Hepatocyte (in vitro differentiated cells): ENCODE measurements around the gene DTX3. TPM values are rescaled to one million over a fixed set of nuclear protein-coding genes. Genes with fewer than 3 reads are reported as not detected.
A peak's percentile ranks its signal among the peaks of the same experiment; 100 is the strongest.

Experiments used
- DNase-seq: peaks from one replicate; pipeline ENCODE4 v3.0.0-alpha.2; 2016; ENCODE audit warnings: low spot score
- H2AFZ ChIP-seq: fragments of 200-600 bp; sonication (generic); 2 replicates; pipeline ENCODE4 v1.6.0; 2016; ENCODE audit warnings: antibody characterized with exemption, mild to moderate bottlenecking
- H3K27ac ChIP-seq: fragments of 200-600 bp; sonication (generic); 2 replicates; pipeline ENCODE4 v1.5.1; 2016; ENCODE audit warnings: mild to moderate bottlenecking
- H3K27me3 ChIP-seq: fragments of 200-600 bp; sonication (generic); 2 replicates; pipeline ENCODE4 v1.6.1; 2016
- H3K36me3 ChIP-seq: fragments of 200-600 bp; sonication (generic); replicated peaks from 2 replicates; pipeline ENCODE4 v1.5.1; 2016; ENCODE audit warnings: low read depth; ENCODE audit not compliant: insufficient read depth
- H3K4me1 ChIP-seq: fragments of 200-600 bp; sonication (generic); 2 replicates; pipeline ENCODE4 v1.5.1; 2016; ENCODE audit warnings: mild to moderate bottlenecking, moderate library complexity; ENCODE audit not compliant: insufficient read depth
- H3K4me2 ChIP-seq: fragments of 200-600 bp; sonication (generic); 2 replicates; pipeline ENCODE4 v1.6.0; 2016
- H3K4me3 ChIP-seq: fragments of 200-600 bp; sonication (generic); 2 replicates; pipeline ENCODE4 v1.5.1; 2016; ENCODE audit warnings: mild to moderate bottlenecking
- H3K79me2 ChIP-seq: fragments of 200-600 bp; sonication (generic); 2 replicates; pipeline ENCODE4 v1.6.0; 2017; ENCODE audit warnings: mild to moderate bottlenecking
- H3K9me2 ChIP-seq: fragments of 200-600 bp; sonication (generic); replicated peaks from 2 replicates; pipeline ENCODE4 v1.6.0; 2017; ENCODE audit warnings: mild to moderate bottlenecking; ENCODE audit not compliant: insufficient read depth
- H3K9me3 ChIP-seq: fragments of 200-600 bp; sonication (generic); 2 replicates; pipeline ENCODE4 v1.5.1; 2016; ENCODE audit warnings: low read depth, mild to moderate bottlenecking
- H4K20me1 ChIP-seq: fragments of 200-600 bp; sonication (generic); 2 replicates; pipeline ENCODE4 v1.6.0; 2016; ENCODE audit warnings: mild to moderate bottlenecking; ENCODE audit not compliant: insufficient read depth, poor library complexity, severe bottlenecking
- EZH2 ChIP-seq: fragments of 200-600 bp; sonication (generic); IDR thresholded peaks from 2 replicates; pipeline ENCODE4 v1.6.1; 2016; ENCODE audit warnings: antibody characterized with exemption, mild to moderate bottlenecking, borderline replicate concordance
- EZH2phosphoT487 ChIP-seq: fragments of 200-600 bp; sonication (generic); IDR thresholded peaks from one replicate; pipeline ENCODE4 v1.6.1; 2018; ENCODE audit warnings: antibody characterized with exemption, mild to moderate bottlenecking, low read depth, moderate library complexity; ENCODE audit not compliant: unreplicated experiment, severe bottlenecking
- WGBS: methylation state at CpG from one replicate; pipeline ENCODE4 v1.1.6; 2016; ENCODE audit warnings: low lambda C conversion rate; ENCODE audit errors: missing lambda C conversion rate; 5-methylcytosine and 5-hydroxymethylcytosine counted together
- polyA plus RNA-seq: library from polyadenylated mRNA; unstranded; fragments of >200 nt; fragmentation: Nextera tagmentation; extraction: Ambion mirVana; gene quantifications from 2 replicates; pipeline ENCODE4 v1.2.1, GENCODE V29; 2016
- total RNA-seq: library from RNA; depleted of rRNA; stranded (reverse); fragments of >200 nt; gene quantifications from 2 replicates; pipeline ENCODE4 v1.2.3, GENCODE V29; 2014
- TF ChIP-seq, protein P1 (sequence below): fragments of 200-600 bp; sonication (generic); IDR thresholded peaks from 2 replicates; pipeline ENCODE4 v1.5.1; 2016; ENCODE audit warnings: antibody characterized with exemption, mild to moderate bottlenecking; ENCODE audit not compliant: poor library complexity

Gene DTX3
- total and polyA plus RNA-seq, 2 experiments from 2014 or later = 19.9 to 31.2 TPM

DNA sequence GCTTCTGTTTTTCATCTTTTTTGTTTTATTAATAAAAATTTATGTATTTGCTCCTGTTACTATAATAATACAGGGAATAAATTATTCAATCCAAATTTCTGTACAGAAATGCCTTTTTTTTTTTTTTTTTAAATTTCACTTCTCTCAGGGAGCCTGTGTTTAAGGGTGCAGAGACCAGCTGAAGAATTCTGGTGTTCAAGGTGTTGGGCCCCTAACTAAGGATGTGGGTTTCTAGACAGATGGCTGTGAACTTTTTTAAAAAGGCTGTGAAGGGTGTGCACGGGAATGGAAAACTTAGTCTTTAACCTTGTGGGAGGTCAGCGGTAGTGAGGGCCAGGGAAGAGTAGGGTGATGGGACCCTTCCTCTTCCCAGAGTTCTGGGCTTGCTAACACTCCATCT, 1.3 kb upstream of the DTX3 start:
- no peak for DNase-seq
- Histone ChIP-seq H3K4me3 (no peak overlapping the region), H3K36me3 (no peaks in the 10 kb centered on the region), H4K20me1 (no peaks in the 10 kb centered on the region), H2AFZ (no peak overlapping the region), H3K9me3 (no peaks in the 10 kb centered on the region), H3K4me1 (peaks cover 19% of the 10 kb centered on the region), H3K27ac (peak overlapping the region; percentile 59), H3K9me2 (no peaks in the 10 kb centered on the region), H3K27me3 (no peaks in the 10 kb centered on the region), H3K79me2 (no peaks in the 10 kb centered on the region), H3K4me2 (peak overlapping the region; percentile 93)
- TF ChIP-seq EZH2 = no peak
- TF ChIP-seq, protein P1, sequence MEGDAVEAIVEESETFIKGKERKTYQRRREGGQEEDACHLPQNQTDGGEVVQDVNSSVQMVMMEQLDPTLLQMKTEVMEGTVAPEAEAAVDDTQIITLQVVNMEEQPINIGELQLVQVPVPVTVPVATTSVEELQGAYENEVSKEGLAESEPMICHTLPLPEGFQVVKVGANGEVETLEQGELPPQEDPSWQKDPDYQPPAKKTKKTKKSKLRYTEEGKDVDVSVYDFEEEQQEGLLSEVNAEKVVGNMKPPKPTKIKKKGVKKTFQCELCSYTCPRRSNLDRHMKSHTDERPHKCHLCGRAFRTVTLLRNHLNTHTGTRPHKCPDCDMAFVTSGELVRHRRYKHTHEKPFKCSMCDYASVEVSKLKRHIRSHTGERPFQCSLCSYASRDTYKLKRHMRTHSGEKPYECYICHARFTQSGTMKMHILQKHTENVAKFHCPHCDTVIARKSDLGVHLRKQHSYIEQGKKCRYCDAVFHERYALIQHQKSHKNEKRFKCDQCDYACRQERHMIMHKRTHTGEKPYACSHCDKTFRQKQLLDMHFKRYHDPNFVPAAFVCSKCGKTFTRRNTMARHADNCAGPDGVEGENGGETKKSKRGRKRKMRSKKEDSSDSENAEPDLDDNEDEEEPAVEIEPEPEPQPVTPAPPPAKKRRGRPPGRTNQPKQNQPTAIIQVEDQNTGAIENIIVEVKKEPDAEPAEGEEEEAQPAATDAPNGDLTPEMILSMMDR = no peak
- no peak for TF ChIP-seq EZH2phosphoT487
- WGBS = 73% methylated on average over 2 of the region's 2 CpGs

DNA sequence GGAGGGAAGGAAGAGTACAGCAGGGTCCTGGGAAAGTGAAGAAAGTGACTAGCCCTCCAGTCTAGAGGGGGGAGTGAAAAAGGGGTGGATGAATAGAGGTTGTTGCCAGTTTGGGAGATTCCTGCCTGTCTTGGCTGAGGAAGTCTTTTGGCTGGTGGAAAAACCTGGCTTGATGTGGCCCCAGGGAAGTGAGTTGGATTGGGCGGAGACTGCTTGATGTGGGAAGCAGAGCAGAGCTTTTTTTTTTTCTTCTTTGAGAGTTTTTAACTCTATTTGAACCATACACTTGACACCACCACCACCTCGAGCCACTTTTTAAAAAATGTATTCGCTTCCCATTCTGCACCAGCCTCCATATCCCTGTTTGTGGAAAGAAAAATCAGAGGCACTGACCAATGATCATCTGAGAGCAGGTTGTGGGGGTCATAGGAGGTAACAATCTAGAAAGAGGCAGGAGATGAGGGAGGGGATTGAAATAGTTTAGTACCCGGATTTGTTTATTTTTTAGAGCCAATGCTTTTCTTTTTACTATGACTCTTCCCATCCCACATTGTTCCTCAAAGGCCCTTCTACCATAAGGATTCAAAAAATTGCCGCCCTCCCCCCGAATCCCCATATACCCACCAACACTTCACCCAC, 690 bp upstream of the DTX3 start:
- no peaks in the 10 kb centered on the region for H3K9me3 ChIP-seq
- peak; percentile 50 for DNase-seq
- peak overlapping the region; percentile 88 for H3K4me3 ChIP-seq
- H4K20me1 ChIP-seq = no peaks in the 10 kb centered on the region
- H3K4me1 ChIP-seq = peaks cover 19% of the 10 kb centered on the region
- H3K9me2 ChIP-seq = no peaks in the 10 kb centered on the region
- H2AFZ ChIP-seq = peak overlapping the region; percentile 87
- TF ChIP-seq EZH2phosphoT487 = no peak
- TF ChIP-seq EZH2 = no peak
- TF ChIP-seq, protein P1 = no peak
- no peaks in the 10 kb centered on the region for H3K36me3 ChIP-seq
- peak overlapping the region; percentile 93 for H3K4me2 ChIP-seq
- H3K27me3 ChIP-seq = no peaks in the 10 kb centered on the region
- H3K79me2 ChIP-seq = no peaks in the 10 kb centered on the region
- 23% methylated on average over 6 of the region's 6 CpGs for WGBS
- peak overlapping the region; percentile 69 for H3K27ac ChIP-seq

DNA sequence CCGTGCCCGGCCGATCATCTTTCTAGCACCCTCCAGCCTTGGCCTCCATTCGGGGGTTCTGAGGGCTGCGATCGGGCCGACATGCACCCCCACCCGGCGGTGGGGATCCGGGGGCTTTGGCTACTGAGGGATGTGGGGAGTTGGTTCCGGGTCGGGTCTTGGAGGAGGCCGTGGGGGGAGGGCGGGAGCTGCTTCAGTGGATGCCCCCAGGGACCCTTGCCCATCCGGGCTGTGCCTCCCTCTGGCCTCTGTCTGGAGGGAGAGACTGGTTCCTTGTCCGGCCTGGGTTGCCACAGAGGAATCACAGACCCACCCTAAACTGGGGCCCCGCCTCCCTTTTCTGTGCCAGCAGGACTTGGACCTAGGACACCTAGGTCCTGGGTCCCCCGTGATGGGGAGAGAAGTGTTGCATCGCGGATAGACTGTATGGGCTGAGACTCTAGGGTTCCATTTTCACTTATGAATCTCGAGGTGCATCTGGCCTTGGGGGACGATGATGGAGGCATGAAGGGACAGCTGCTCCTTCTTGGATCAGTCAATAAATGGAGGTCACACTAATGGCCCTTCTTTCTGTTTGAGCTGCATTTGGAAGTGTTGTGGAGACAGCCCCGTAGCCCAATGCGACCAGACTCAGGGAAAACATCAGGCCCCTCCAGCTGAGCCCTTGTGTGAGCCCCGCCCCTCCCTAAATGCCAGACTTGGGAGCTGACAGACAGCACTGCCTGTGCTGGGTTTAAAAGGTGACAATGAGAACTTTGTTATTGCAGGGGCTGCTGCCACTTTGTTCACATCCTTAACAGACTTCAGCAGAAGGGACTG, 577 bp downstream of the DTX3 start:
- WGBS = 8% methylated on average over 22 of the region's 25 CpGs

More for the DNA sequence above, 577 bp downstream of the DTX3 start:
- Histone ChIP-seq H3K9me3 (no peaks in the 10 kb centered on the region), H2AFZ (peak overlapping the region; percentile 87), H3K27ac (peak overlapping the region; percentile 69), H3K4me2 (peak overlapping the region; percentile 93), H3K9me2 (no peaks in the 10 kb centered on the region), H3K27me3 (peaks cover 3% of the 10 kb centered on the region), H3K4me3 (peak overlapping the region; percentile 88), H4K20me1 (no peaks in the 10 kb centered on the region), H3K4me1 (peaks cover 22% of the 10 kb centered on the region), H3K79me2 (no peaks in the 10 kb centered on the region), H3K36me3 (no peaks in the 10 kb centered on the region)
- TF ChIP-seq, protein P1 = no peak
- TF ChIP-seq EZH2phosphoT487 (no peak), EZH2 (no peak)
- DNase-seq = peak; percentile 47
